ENCODE data around the gene DLG2. TPM values are rescaled to one million over a fixed set of nuclear protein-coding genes. Genes with fewer than 3 reads are reported as not detected.

The DLG2 gene
- total RNA-seq, 1 experiment from 2014 or later, result 12.1 TPM

GRCh38 chr11:84247926-84248325 is 1379.2 kb downstream of the DLG2 start:
- no peak overlapping the region for H3K4me3 ChIP-seq
- DNase-seq, result peak; percentile 16 to 44
- no peak overlapping the region for H3K27ac ChIP-seq
- no peaks in the 10 kb centered on the region for H3K27me3 ChIP-seq
- no peaks in the 10 kb centered on the region for H3K9me3 ChIP-seq (replicated peaks)
- no peaks in the 10 kb centered on the region for H3K36me3 ChIP-seq
- H3K4me1 ChIP-seq, result no peaks in the 10 kb centered on the region

DNA sequence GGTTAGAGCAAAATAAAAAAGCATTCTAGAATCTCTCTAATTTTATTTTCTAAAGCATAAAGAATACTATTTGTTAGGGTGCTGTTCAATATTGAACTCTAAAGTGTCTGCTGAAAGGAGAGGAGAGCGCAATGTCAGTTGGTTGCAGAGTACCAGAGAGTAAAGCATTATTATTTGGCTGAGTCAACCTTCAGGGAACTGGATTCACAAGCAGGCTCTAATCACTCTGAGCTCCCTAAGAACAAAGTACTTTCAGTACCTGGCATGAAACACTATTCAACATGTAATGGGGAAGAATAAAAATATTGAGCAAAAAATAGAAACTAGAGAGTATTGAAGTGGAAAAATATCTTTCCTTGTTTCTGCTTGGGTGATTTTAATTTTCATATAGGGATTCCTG is 1380.0 kb downstream of the DLG2 start:
- Histone ChIP-seq H3K36me3 (no peaks in the 10 kb centered on the region), H3K4me3 (no peak overlapping the region), H3K27ac (no peak overlapping the region), H3K9me3 (replicated peaks) (no peaks in the 10 kb centered on the region), H3K4me1 (no peaks in the 10 kb centered on the region), H3K27me3 (no peaks in the 10 kb centered on the region)
- DNase-seq, result no peak

- Histone ChIP-seq H3K27ac (no peak overlapping the region), H3K27me3 (no peaks in the 10 kb centered on the region), H3K9me3 (replicated peaks) (no peaks in the 10 kb centered on the region), H3K4me3 (no peak overlapping the region), H3K4me1 (no peaks in the 10 kb centered on the region), H3K36me3 (no peaks in the 10 kb centered on the region)
- no peak for DNase-seq
Measured at GRCh38 chr11:84243629-84244263, 1383.4 kb downstream of the DLG2 start.

DNA sequence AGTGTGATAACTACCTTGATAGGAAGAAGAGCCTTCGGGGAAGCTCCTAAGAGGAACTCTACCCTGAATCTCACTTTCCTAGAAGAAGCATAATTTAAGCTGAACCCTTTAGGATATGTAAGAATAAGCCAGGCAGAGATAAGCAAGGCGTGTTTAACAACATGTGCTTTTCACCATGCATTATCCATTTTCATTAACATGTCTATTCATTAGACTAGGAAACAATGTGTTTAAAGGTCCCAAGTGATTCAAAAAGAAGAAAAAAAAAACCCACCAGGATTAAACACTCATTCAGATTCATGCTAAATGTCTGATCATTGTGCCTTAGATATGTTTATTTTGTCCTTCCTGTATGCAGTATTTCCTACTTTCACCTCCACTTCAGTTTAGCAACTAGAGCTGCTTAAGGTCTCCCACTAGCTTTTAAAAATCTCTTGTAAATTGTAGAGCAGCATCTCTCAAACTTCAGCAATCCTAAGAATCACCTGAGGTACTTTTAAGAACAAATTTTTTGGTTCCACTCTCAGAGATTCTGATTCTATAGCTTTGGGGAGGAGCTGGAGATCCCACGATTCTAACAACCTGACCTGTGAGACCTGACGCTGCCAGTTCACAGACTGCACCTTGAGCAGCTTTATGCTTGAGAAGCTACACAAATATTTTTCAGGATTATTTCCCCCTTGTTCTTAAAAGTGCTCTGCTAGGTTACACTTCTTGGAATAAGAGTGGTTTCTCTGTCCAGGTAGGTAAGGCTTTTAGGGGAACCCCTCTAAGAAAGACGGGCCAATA is 1385.6 kb downstream of the DLG2 start:
- Histone ChIP-seq H3K4me3 (no peak overlapping the region), H3K9me3 (replicated peaks) (no peaks in the 10 kb centered on the region), H3K27me3 (no peaks in the 10 kb centered on the region), H3K36me3 (no peaks in the 10 kb centered on the region), H3K27ac (no peak overlapping the region), H3K4me1 (peaks cover under 1% of the 10 kb centered on the region; the same call in 1 of the 2 replicates)
- no peak for DNase-seq

DNA sequence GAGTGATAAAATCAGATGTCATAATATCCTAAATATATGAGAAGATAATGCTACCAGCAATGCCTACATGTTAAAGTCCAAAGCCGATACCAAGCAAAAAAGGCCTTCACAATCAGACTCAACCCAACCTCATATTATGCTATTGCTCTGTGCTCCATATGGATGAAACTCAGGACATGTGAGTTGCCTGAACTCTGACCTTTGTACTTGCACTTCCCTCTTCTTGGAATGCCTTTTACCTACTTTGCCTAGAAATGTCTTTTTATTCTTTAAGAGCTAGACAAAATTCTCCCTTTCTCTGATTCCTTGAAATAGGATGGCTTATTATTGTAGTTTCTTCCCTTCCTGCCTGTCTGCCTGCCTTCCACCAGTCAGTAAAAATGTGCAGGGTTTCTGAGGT is 1386.3 kb downstream of the DLG2 start:
- H3K27me3 ChIP-seq, result no peaks in the 10 kb centered on the region
- no peak for DNase-seq
- no peaks in the 10 kb centered on the region for H3K9me3 ChIP-seq (replicated peaks)
- no peaks in the 10 kb centered on the region for H3K36me3 ChIP-seq
- H3K4me1 ChIP-seq, result peaks cover 5% of the 10 kb centered on the region
- no peak overlapping the region for H3K27ac ChIP-seq
- H3K4me3 ChIP-seq, result no peak overlapping the region

GRCh38 chr11:84236436-84236835 is 1390.7 kb downstream of the DLG2 start:
- H3K4me3 ChIP-seq, result no peak overlapping the region
- no peaks in the 10 kb centered on the region for H3K27me3 ChIP-seq
- peak; percentile 39 to 73 for DNase-seq
- H3K27ac ChIP-seq, result no peak overlapping the region
- no peaks in the 10 kb centered on the region for H3K9me3 ChIP-seq (replicated peaks)
- peaks cover 26% of the 10 kb centered on the region for H3K4me1 ChIP-seq
- H3K36me3 ChIP-seq, result no peaks in the 10 kb centered on the region

GRCh38 chr11:84234462-84235202 is 1392.5 kb downstream of the DLG2 start:
- H3K36me3 ChIP-seq, result no peaks in the 10 kb centered on the region
- DNase-seq, result peak; percentile 65 to 69

GRCh38 chr11:84234011-84234410 is 1393.1 kb downstream of the DLG2 start:
- Histone ChIP-seq H3K9me3 (replicated peaks) (0 out of 2 replicates have a peak, but pooled peaks cover 2% of the 10 kb centered on the region), H3K27me3 (no peaks in the 10 kb centered on the region), H3K36me3 (no peaks in the 10 kb centered on the region), H3K4me3 (peak overlapping the region; percentile 8; the same call in 1 of the 2 replicates), H3K27ac (peak overlapping the region; percentile 73), H3K4me1 (peaks cover 26% of the 10 kb centered on the region)
- DNase-seq, result peak; percentile 56 to 75

More at GRCh38 chr11:84234462-84235202, 1392.5 kb downstream of the DLG2 start:
- H3K27ac ChIP-seq, result peak overlapping the region; percentile 73
- H3K27me3 ChIP-seq, result no peaks in the 10 kb centered on the region
- peak overlapping the region; percentile 8; the same call in 1 of the 2 replicates for H3K4me3 ChIP-seq
- 0 out of 2 replicates have a peak, but pooled peaks cover 2% of the 10 kb centered on the region for H3K9me3 ChIP-seq (replicated peaks)
- H3K4me1 ChIP-seq, result peaks cover 26% of the 10 kb centered on the region

GRCh38 chr11:84232511-84232910 is 1394.6 kb downstream of the DLG2 start:
- Histone ChIP-seq H3K36me3 (no peaks in the 10 kb centered on the region), H3K4me1 (peaks cover 26% of the 10 kb centered on the region), H3K27me3 (no peaks in the 10 kb centered on the region), H3K27ac (no peak overlapping the region), H3K4me3 (no peak overlapping the region), H3K9me3 (replicated peaks) (0 out of 2 replicates have a peak, but pooled peaks cover 2% of the 10 kb centered on the region)
- DNase-seq, result no peak

GRCh38 chr11:84230402-84230801 is 1396.7 kb downstream of the DLG2 start:
- no peaks in the 10 kb centered on the region for H3K36me3 ChIP-seq
- peaks cover 19% of the 10 kb centered on the region for H3K4me1 ChIP-seq
- no peak for DNase-seq
- no peak overlapping the region for H3K27ac ChIP-seq
- H3K4me3 ChIP-seq, result no peak overlapping the region
- H3K27me3 ChIP-seq, result no peaks in the 10 kb centered on the region
- H3K9me3 ChIP-seq (replicated peaks), result 0 out of 2 replicates have a peak, but pooled peaks cover 2% of the 10 kb centered on the region

GRCh38 chr11:84227970-84228665 is 1399.0 kb downstream of the DLG2 start:
- Histone ChIP-seq H3K4me1 (no peaks in the 10 kb centered on the region; the same call in 1 of the 2 replicates), H3K36me3 (no peaks in the 10 kb centered on the region), H3K9me3 (replicated peaks) (0 out of 2 replicates have a peak, but pooled peaks cover 2% of the 10 kb centered on the region), H3K27ac (no peak overlapping the region), H3K27me3 (no peaks in the 10 kb centered on the region), H3K4me3 (no peak overlapping the region)
- DNase-seq, result no peak

DNA sequence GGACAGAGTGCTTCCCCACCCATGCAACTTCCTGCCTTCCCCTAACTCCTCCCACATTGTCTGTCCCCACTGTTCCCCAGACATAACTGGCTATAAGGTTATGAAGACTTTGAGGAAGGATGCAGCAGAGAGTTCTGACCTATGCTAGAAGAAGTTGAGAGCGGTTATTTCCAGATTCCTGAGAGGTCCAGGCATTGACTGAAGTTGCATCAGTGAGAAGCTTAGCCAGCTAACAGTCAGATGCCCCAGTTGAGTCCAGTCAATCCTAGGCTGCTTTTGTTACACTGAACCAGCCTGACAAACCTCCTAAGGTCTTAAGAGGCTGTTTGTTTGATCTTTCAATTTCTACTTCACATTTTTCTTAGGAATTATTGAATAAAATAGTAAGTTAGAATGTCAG is 1403.1 kb downstream of the DLG2 start:
- H3K4me1 ChIP-seq, result no peaks in the 10 kb centered on the region
- H3K27ac ChIP-seq, result no peak overlapping the region
- no peaks in the 10 kb centered on the region for H3K9me3 ChIP-seq (replicated peaks)
- no peak for DNase-seq
- H3K4me3 ChIP-seq, result no peak overlapping the region
- no peaks in the 10 kb centered on the region for H3K27me3 ChIP-seq
- H3K36me3 ChIP-seq, result no peaks in the 10 kb centered on the region

DNA sequence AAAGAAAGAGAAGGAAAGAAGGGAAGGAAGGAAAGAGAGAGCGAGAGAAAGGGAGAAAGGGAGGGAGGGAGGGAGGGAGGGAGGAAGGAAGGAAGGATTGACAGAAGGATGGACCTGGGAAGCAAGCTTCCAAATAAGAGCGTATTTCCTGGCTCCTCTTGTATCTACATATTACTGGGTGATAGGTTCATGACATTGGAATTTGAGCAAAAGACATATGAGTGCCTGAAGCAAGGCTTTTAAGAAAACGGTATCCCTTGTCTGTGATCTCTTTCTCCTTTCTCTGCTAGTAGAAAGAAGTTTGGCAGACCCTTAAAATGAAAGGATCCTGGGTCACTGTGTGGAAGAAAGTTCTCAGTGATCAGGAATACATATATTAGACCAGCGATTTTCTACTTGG is 1408.8 kb downstream of the DLG2 start:
- H3K4me3 ChIP-seq, result no peak overlapping the region
- H3K27me3 ChIP-seq, result no peaks in the 10 kb centered on the region
- no peaks in the 10 kb centered on the region for H3K36me3 ChIP-seq
- H3K4me1 ChIP-seq, result no peaks in the 10 kb centered on the region
- H3K27ac ChIP-seq, result no peak overlapping the region
- no peak for DNase-seq
- no peaks in the 10 kb centered on the region for H3K9me3 ChIP-seq (replicated peaks)

GRCh38 chr11:84215672-84216071 is 1411.5 kb downstream of the DLG2 start:
- Histone ChIP-seq H3K4me3 (no peak overlapping the region), H3K27ac (no peak overlapping the region), H3K4me1 (no peaks in the 10 kb centered on the region), H3K9me3 (replicated peaks) (no peaks in the 10 kb centered on the region), H3K36me3 (no peaks in the 10 kb centered on the region), H3K27me3 (no peaks in the 10 kb centered on the region)
- DNase-seq, result no peak

Data from SJCRH30 (cell line).